HepG2 (cell line): ENCODE measurements around the gene SLCO2A1. TPM values are rescaled to one million over a fixed set of nuclear protein-coding genes. Genes with fewer than 3 reads are reported as not detected.

ENCODE experiments used
- ATAC-seq: fragments of 200-7000 bp; cut with Tn5 transposase; 3 replicates; pipeline ENCODE4 v1.9.1; 2020; ENCODE audit warnings: mild to moderate bottlenecking, moderate library complexity
- BruUV-seq: library from RNA; stranded (reverse); fragments of 400-500 nt; replicated peaks from 2 replicates; lab custom pipeline; 2021; lab: Mats Ljungman, UMichigan
- CTCF ChIA-PET: fragments of 300-600 bp; formaldehyde crosslinking; extraction: SDS; loops from one replicate; lab custom pipeline; 2021; ENCODE audit warnings: low total read pairs, inconsistent platforms, low intra/inter-chr PET ratio; lab: Yijun Ruan, JAX
- POLR2A ChIA-PET: fragments of 350-600 bp; sonication (Branson Sonifier 250); formaldehyde crosslinking; loops from one replicate; lab custom pipeline; 2020; ENCODE audit warnings: antibody characterized with exemption, inconsistent platforms; lab: Yijun Ruan, JAX
- DNase-seq: peaks from one replicate; pipeline ENCODE4 v3.0.0-alpha.2; 2015; ENCODE audit warnings: low spot score
- FAIRE-seq: peaks from 3 replicates; lab custom pipeline; 2011; peaks lifted over from hg19 to GRCh38; lab: Jason Lieb, UNC
- H2AFZ ChIP-seq: one replicate; pipeline ENCODE4 v1.6.1; 2011; ENCODE audit warnings: low read length, inconsistent platforms
- H3K27ac ChIP-seq: fragments of 300-600 bp; 3 replicates; pipeline ENCODE4 v1.8.0; 2011; ENCODE audit warnings: mixed run types, mild to moderate bottlenecking, mixed read lengths, low read length, inconsistent platforms; ENCODE audit not compliant: insufficient read depth; ENCODE audit errors: extremely low read length
- H3K27me3 ChIP-seq, 2 experiments: fragments of 200-600 bp in 1 of 2; 2 replicates in 1 of 2; 3 replicates in 1 of 2; pipeline versions ENCODE4 v1.6.0 to v1.8.0; 2011; ENCODE audit warnings: low read length in 2 of 2, mild to moderate bottlenecking in 2 of 2, moderate library complexity in 2 of 2, inconsistent platforms in 1 of 2; ENCODE audit not compliant: insufficient read depth in 2 of 2, control insufficient read depth in 1 of 2
- H3K36me3 ChIP-seq, 2 experiments: fragments of 200-600 bp in 1 of 2; replicated peaks in 1 of 2; 2 replicates in 1 of 2; 3 replicates in 1 of 2; pipeline versions ENCODE4 v1.5.1 to v1.8.0; 2011; ENCODE audit warnings: low read length in 2 of 2, inconsistent platforms in 1 of 2; ENCODE audit not compliant: insufficient read depth in 2 of 2, control insufficient read depth in 1 of 2
- H3K4me1 ChIP-seq: 2 replicates; pipeline ENCODE4 v1.5.1; 2012; ENCODE audit warnings: low read length, inconsistent platforms; ENCODE audit not compliant: insufficient read depth
- H3K4me2 ChIP-seq: 2 replicates; pipeline ENCODE4 v1.6.0; 2011; ENCODE audit warnings: low read depth, low read length, inconsistent platforms
- H3K4me3 ChIP-seq, 3 experiments: fragments of 200-600 bp in 1 of 3; sonication (generic), shearing (Covaris generic) in 1 of 3; replicated peaks in 1 of 3; 2 replicates each; pipeline ENCODE4 v1.5.1; 2011 to 2016; ENCODE audit warnings: low read length in 3 of 3, inconsistent platforms in 2 of 3, low read depth in 2 of 3, mild to moderate bottlenecking in 2 of 3, control low read depth in 1 of 3, mixed read lengths in 1 of 3; ENCODE audit not compliant: insufficient read depth in 1 of 3
- H3K79me2 ChIP-seq: one replicate; pipeline ENCODE4 v1.6.1; 2011; ENCODE audit warnings: low read length, inconsistent platforms; ENCODE audit not compliant: insufficient read depth
- H3K9ac ChIP-seq: 2 replicates; pipeline ENCODE4 v1.6.0; 2011; ENCODE audit warnings: mild to moderate bottlenecking, low read depth, low read length, inconsistent platforms; ENCODE audit not compliant: insufficient read depth
- H3K9me3 ChIP-seq: 2 replicates; pipeline ENCODE4 v1.5.1; 2012; ENCODE audit warnings: mild to moderate bottlenecking, low read length
- H4K20me1 ChIP-seq: 2 replicates; pipeline ENCODE4 v1.6.0; 2011; ENCODE audit warnings: inconsistent platforms, mild to moderate bottlenecking, low read length, moderate library complexity; ENCODE audit not compliant: insufficient read depth
- KDM2A ChIP-seq: sonication (generic); formaldehyde crosslinking; IDR thresholded peaks from 2 replicates; pipeline ENCODE4 v1.4.0; 2020; ENCODE audit warnings: low read depth, missing genetic modification reagents, borderline replicate concordance
- ZBTB33 ChIP-seq: sonication (generic); formaldehyde crosslinking; IDR thresholded peaks from 2 replicates; pipeline ENCODE4 v1.4.0; 2020; ENCODE audit warnings: missing genetic modification reagents
- ZBTB7B ChIP-seq: sonication (generic); formaldehyde crosslinking; IDR thresholded peaks from 2 replicates; pipeline ENCODE4 v1.4.0; 2020; ENCODE audit warnings: missing genetic modification reagents
- ZFAT ChIP-seq: sonication (generic); formaldehyde crosslinking; conservative IDR thresholded peaks from 2 replicates; pipeline ENCODE4 v1.8.1; 2023; ENCODE audit warnings: missing genetic modification reagents, inconsistent platforms
- ZNF768 ChIP-seq: sonication (generic); formaldehyde crosslinking; IDR thresholded peaks from 2 replicates; pipeline ENCODE4 v1.4.0; 2020; ENCODE audit warnings: missing genetic modification reagents
- ZSCAN22 ChIP-seq: sonication (generic); formaldehyde crosslinking; IDR thresholded peaks from 2 replicates; pipeline ENCODE4 v1.4.0; 2020; ENCODE audit warnings: mild to moderate bottlenecking, missing genetic modification reagents
- WGBS: methylation state at CpG from one replicate; pipeline ENCODE4 v1.1.6; 2017; ENCODE audit warnings: low lambda C conversion rate; 5-methylcytosine and 5-hydroxymethylcytosine counted together
- in situ Hi-C: cut with HindIII; loops from 2 replicates; pipeline ENCODE4 v1.10.0; 2017; ENCODE audit warnings: low pct_unique_long_range_greater_than_20kb; ENCODE audit not compliant: extremely low pct_ligation_motif_present
- intact Hi-C: fragments of 100-400 bp; cut with micrococcal nuclease; formaldehyde crosslinking; loops from one replicate; pipeline ENCODE4 v1.10.0; 2022; ENCODE audit not compliant: unreplicated experiment
- polyA plus RNA-seq, 8 experiments: library from polyadenylated mRNA; depleted of rRNA in 3 of 8; stranded (reverse) in 7 of 8; unstranded in 1 of 8; fragments of >200 nt; fragmentation: Illumina TruSeq in 4 of 8; extraction: Trizol in 4 of 8; gene quantifications; 2 replicates each; pipeline versions ENCODE4 v1.2.1 to v1.2.3, GENCODE V29; 2011 to 2016; ENCODE audit warnings: low read depth in 4 of 8, missing spikeins in 1 of 8, mixed read lengths in 1 of 8; ENCODE audit not compliant: insufficient read depth in 1 of 8
- total RNA-seq, 5 experiments: library from RNA; depleted of rRNA; stranded (reverse); fragments of >200 nt; fragmentation: Illumina TruSeq; extraction: Trizol; gene quantifications; 2 replicates each; pipeline ENCODE4 v1.2.3, GENCODE V29; 2016; ENCODE audit warnings: low read depth in 1 of 5

SLCO2A1 gene
- total and polyA plus RNA-seq, 2 of the 13 experiments (the other 11 are each of a cell fraction or from before 2014, with no cell fraction given): 0.04 TPM; not detected in 1

- DNase-seq: no peak
- POLR2A ChIA-PET: no interaction called here
- in situ Hi-C loops: loop anchor here (10.0 kb wide), 1 partner anchor 108 kb away; no protein-coding TSS in a partner anchor
Measured at GRCh38 chr3:133937061-133937686, 92.6 kb downstream of the SLCO2A1 start.

More at GRCh38 chr3:133937061-133937686, 92.6 kb downstream of the SLCO2A1 start:
- Histone ChIP-seq H3K9me3 (no peaks in the 10 kb centered on the region), H3K27ac (no peak overlapping the region), H4K20me1 (no peaks in the 10 kb centered on the region), H3K4me2 (no peak overlapping the region), H2AFZ (no peak overlapping the region), H3K36me3 (no peaks in the 10 kb centered on the region), H3K9ac (no peak overlapping the region), H3K79me2 (no peaks in the 10 kb centered on the region), H3K4me1 (no peaks in the 10 kb centered on the region), H3K27me3 (peaks cover 2 to 24% of the 10 kb centered on the region in 2 experiments; a peak in 2 of 5 replicates), H3K4me3 (no peak overlapping the region)
- no TSS peak for BruUV-seq
- CTCF ChIA-PET: no interaction called here
- intact Hi-C loops: no loop called here
- ATAC-seq: no peak
- no peak for TF ChIP-seq ZSCAN22 (CRISPR knock-in tag)
- no peak for TF ChIP-seq ZBTB33 (CRISPR knock-in tag)
- no peak for TF ChIP-seq ZFAT (CRISPR knock-in tag)
- no peak for TF ChIP-seq ZNF768 (CRISPR knock-in tag)
- TF ChIP-seq ZBTB7B (CRISPR knock-in tag): no peak
- TF ChIP-seq KDM2A (CRISPR knock-in tag): no peak
- FAIRE-seq: no peak
- WGBS: 40% methylated on average over 6 of the region's 8 CpGs
